Psoas muscle (tissue), 8 donors: ENCODE results near the gene LPP. TPM values are rescaled to one million over a fixed set of nuclear protein-coding genes. Genes with fewer than 3 reads are reported as not detected.

ENCODE experiments used
- ATAC-seq, 4 donors: fragments of 200-7000 bp; cut with Tn5 transposase; one replicate each; pipeline ENCODE4 v1.9.1; 2020; ENCODE audit warnings: moderate library complexity in 3 of 4, mild to moderate bottlenecking in 2 of 4
- DNase-seq, 2 donors: peaks; one replicate each; pipeline ENCODE4 v3.0.0-alpha.2; 2020
- H3K27ac ChIP-seq: fragments of 200-600 bp; one replicate; pipeline ENCODE4 v1.8.0; 2022
- H3K27me3 ChIP-seq, 3 donors: fragments of 200-600 bp in 1 of 3; one replicate each; pipeline versions ENCODE4 v1.6.1 to v1.8.0; 2013 to 2022; ENCODE audit warnings: low read length in 2 of 3, mild to moderate bottlenecking in 2 of 3, moderate library complexity in 1 of 3; ENCODE audit not compliant: insufficient read depth in 3 of 3
- H3K36me3 ChIP-seq, 2 donors: fragments of 200-600 bp in 1 of 2; one replicate each; pipeline versions ENCODE4 v1.6.1 to v1.8.0; 2013 to 2022; ENCODE audit warnings: low read depth in 1 of 2, mild to moderate bottlenecking in 1 of 2, moderate library complexity in 1 of 2; ENCODE audit not compliant: insufficient read depth in 1 of 2
- H3K4me1 ChIP-seq: fragments of 200-600 bp; one replicate; pipeline ENCODE4 v1.8.0; 2022
- H3K4me3 ChIP-seq: fragments of 200-600 bp; one replicate; pipeline ENCODE4 v1.8.0; 2022; ENCODE audit warnings: mild to moderate bottlenecking
- H3K9me3 ChIP-seq: fragments of 200-600 bp; one replicate; pipeline ENCODE4 v1.8.0; 2022
- CTCF ChIP-seq: fragments of 200-600 bp; IDR thresholded peaks from one replicate; pipeline ENCODE4 v1.8.0; 2022; ENCODE audit warnings: antibody characterized with exemption
- WGBS, 3 donors: extraction: QIAGEN DNeasy Blood & Tissue Kit; methylation state at CpG; one replicate each; pipeline versions ENCODE4 v1.1.6 to v1.1.7; 2013; 5-methylcytosine and 5-hydroxymethylcytosine counted together
- intact Hi-C, 2 donors: fragments of 100-400 bp; cut with DNase I; formaldehyde crosslinking; loops; one replicate each; pipeline versions ENCODE4 v1.11.0 to v1.14.2; 2022
- polyA plus RNA-seq, 3 donors: library from polyadenylated mRNA; stranded (reverse); fragments of 200-250 nt; gene quantifications; one replicate each; pipeline ENCODE4 v1.2.3, GENCODE V29; 2013
- total RNA-seq, 4 donors: library from RNA; stranded (reverse); fragmentation: NEBNext Ultra II Directional in 2 of 4; extraction: Animal tissue kit (Norgen Biotek cat#: 25700) in 2 of 4; gene quantifications; one replicate each; pipeline versions ENCODE4 v1.2.1 to v1.2.4, GENCODE V29; 2021 to 2023
- donor health status: healthy with polysubstance abuse.
- donor health status: DM: no; HTN: no; CAD: no; lungs with moderate emphysema.
- donor health status: Bipolar disorder and iron deficiency.
- donor health status: healthy.
- donor health status: DM: yes; HTN: yes; CAD: no.
- donor health status: DM: no; HTN: no; CAD: no.
- donor health status: DM: no; HTN: no; CAD: no.
- donor health status: DM: yes; HTN: yes; CAD: no.

The LPP gene
- total and polyA plus RNA-seq, 7 donors = 2.6 to 80.3 (median 42.8) TPM

DNA sequence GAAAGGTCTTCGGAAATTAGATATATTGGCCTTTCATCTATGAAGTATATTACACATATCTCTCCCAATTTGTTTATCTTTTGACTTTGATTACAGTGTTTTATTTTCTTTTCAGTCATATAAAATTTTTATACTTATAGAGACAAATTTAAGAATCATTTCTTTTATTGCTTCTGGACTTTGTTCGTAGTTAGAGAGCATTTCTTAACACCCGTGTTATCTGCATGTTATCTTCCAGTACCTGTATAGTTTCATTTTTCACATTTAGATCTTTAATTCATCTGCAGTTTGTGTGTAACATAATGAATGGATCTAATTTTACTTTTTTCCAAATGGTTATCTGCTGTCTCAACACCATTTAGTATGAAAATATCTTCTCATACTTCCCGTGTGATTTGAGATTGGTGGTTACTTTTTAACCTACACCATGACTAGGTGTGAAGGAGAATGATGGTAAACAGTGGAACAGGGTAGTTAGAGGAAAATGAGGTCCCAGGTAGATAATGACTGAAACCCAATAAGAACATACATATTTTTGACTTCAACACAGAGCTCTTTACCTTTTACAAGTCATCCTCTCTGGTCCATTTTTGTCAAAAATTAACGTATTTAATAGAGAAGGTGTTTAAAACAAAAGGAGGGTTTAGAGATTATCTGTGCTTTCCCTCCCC, 99.3 kb downstream of the LPP start:
- H3K4me3 ChIP-seq = no peak overlapping the region
- TF ChIP-seq CTCF = no peak
- H3K27me3 ChIP-seq = no peaks in the 10 kb centered on the region
- DNase-seq (no peak), ATAC-seq (no peak)
- peaks cover 23% of the 10 kb centered on the region for H3K4me1 ChIP-seq
- intact Hi-C loops = no loop called here
- no peak overlapping the region for H3K27ac ChIP-seq
- H3K9me3 ChIP-seq = no peaks in the 10 kb centered on the region
- 96 to 99% (median 98%) methylated on average over 5 of the region's 5 CpGs for WGBS, 3 donors
- peaks cover 0 to 5% of the 10 kb centered on the region in 2 donors for H3K36me3 ChIP-seq

DNA sequence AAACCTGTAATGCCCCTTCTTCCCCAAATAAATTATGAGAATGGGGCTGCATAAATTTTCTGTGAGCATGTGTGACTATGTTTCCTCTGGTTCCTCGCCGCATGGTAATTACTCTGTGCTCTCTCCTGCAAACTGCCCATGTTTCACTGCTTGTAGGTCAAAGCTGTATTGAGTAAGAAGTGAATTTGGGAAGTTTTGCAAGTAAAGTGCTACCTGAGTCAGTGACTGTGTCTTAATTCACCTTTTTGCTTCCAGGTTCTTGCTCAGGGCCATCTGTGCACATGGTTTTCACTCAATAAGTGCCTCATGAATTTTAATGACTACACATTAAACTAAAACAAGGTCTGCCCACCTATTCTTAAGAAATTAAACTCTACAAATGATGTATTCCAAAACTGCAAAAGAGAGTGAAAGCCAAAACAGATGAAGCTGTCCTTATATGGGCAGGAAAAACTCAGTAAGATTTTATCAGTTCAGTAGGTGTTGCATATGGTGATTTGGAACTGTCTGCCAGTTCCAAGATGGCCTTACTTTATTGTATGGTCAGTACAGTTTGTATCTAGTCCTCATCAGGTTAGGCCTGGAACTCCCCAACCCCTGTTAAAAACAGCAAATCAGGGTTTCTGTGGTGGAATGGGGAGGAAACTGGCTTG, 100.0 kb downstream of the LPP start:
- H3K36me3 ChIP-seq = peaks cover 0 to 5% of the 10 kb centered on the region in 2 donors

DNA sequence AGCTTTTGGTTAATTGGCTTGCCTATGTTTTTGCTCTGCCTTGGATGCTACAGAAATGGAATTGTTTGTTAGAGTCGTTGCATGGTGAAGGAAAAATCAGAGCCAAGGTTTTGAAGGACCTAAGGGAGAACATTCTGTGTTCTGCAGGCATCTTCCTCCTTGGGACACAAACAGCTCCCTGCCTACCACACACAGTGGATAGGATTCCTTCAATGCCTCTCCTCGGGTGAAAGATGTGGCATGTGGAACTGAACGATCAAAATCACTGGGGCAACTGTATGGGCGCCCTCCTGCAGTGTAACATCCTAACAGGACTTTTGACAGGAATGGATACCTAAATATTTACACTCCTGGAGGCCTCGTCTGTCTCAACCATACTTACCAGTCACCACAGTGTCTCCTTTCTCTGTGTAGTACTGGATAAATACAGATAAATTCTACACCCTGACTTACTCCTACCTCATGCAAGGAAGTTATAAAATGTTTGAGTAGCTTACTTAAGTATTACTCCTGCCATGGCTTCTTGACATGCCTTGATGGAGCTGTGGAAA, 100.6 kb downstream of the LPP start:
- Histone ChIP-seq H3K9me3 (no peaks in the 10 kb centered on the region), H3K27me3 (no peaks in the 10 kb centered on the region), H3K4me3 (no peak overlapping the region), H3K27ac (no peak overlapping the region), H3K36me3 (peaks cover 0 to 5% of the 10 kb centered on the region in 2 donors), H3K4me1 (peaks cover 26% of the 10 kb centered on the region)
- WGBS, 3 donors = 68 to 76% (median 74%) methylated on average over 5 of the region's 5 CpGs
- TF ChIP-seq CTCF = no peak
- ATAC-seq (no peak), DNase-seq (no peak)
- intact Hi-C loops = no loop called here

More for the DNA sequence above, 100.0 kb downstream of the LPP start:
- no peak for DNase-seq
- intact Hi-C loops = no loop called here
- Histone ChIP-seq H3K4me1 (peaks cover 24% of the 10 kb centered on the region), H3K27ac (no peak overlapping the region), H3K4me3 (no peak overlapping the region), H3K27me3 (no peaks in the 10 kb centered on the region), H3K9me3 (no peaks in the 10 kb centered on the region)
- TF ChIP-seq CTCF = no peak
- 95 to 100% (median 98%) methylated on average over 2 of the region's 2 CpGs for WGBS, 3 donors
- no peak for ATAC-seq

DNA sequence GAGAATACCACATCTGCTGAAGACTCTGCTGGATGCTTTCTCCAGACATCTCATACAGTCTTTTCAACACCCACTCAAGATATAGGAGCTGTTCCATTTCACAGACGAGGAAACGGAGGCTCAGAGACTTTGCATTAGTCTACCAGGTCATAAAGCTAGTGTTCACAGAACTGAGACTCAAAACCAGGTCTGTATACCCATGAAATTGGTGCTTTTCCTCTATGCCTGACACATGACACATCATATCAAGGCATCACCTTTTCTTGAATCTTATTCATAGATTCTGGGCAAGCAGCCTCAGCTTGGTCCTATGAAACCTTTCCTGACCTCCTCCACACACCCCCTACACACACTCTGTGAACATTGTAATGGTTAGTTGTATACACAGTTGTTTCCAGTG, 101.2 kb downstream of the LPP start:
- H3K27ac ChIP-seq = no peak overlapping the region
- ATAC-seq (no peak), DNase-seq (no peak)
- no peak for TF ChIP-seq CTCF
- no peaks in the 10 kb centered on the region for H3K9me3 ChIP-seq
- peaks cover 28% of the 10 kb centered on the region for H3K4me1 ChIP-seq
- 93 to 98% (median 94%) methylated on average over 2 of the region's 2 CpGs for WGBS, 3 donors
- intact Hi-C loops = no loop called here
- peaks cover 0 to 5% of the 10 kb centered on the region in 2 donors for H3K36me3 ChIP-seq
- H3K4me3 ChIP-seq = no peak overlapping the region
- H3K27me3 ChIP-seq = no peaks in the 10 kb centered on the region
